Keratinocyte (primary cell): Measurements from ENCODE around the gene TMPRSS6.

Experiments used
- CTCF ChIP-seq, 3 experiments: IDR thresholded peaks in 1 of 3; conservative IDR thresholded peaks in 1 of 3; optimal IDR thresholded peaks in 1 of 3; 2 replicates in 2 of 3; 3 replicates in 1 of 3; pipeline versions ENCODE3 to v1.5.1; 2011; ENCODE audit warnings: low read length in 3 of 3, mild to moderate bottlenecking in 3 of 3, moderate library complexity in 2 of 3, control low read depth in 1 of 3, inconsistent platforms in 1 of 3; ENCODE audit not compliant: insufficient read depth in 2 of 3; ENCODE audit errors: extremely low read depth in 1 of 3
- EZH2 ChIP-seq: IDR thresholded peaks from one replicate; pipeline ENCODE4 v1.6.1; 2012; ENCODE audit warnings: inconsistent platforms, mild to moderate bottlenecking, low read length, moderate library complexity

GRCh38 chr22:37057796-37058510 is 51.6 kb downstream of the TMPRSS6 start:
- TF ChIP-seq CTCF (optimal IDR thresholded peaks at IDR 0.05 in 1 of 3, IDR thresholded peaks at IDR 0.05 in 1 of 3, conservative IDR thresholded peaks at IDR 0.05 in 1 of 3; ENCODE audit: extremely low read depth in 1 of 3, insufficient read depth in 2 of 3, low read length in 3 of 3) (no peak), EZH2 (no peak)
